Putamen (tissue), 1 donor: Measurements from ENCODE around the gene POU6F2.
"Not testable (repeated sequence)": the region's sequence is repeated elsewhere in the genome, so short reads cannot be mapped to it uniquely, and the experiment has no call there.

Experiments
- DNase-seq: peaks from one replicate; pipeline ENCODE4 v3.0.0-alpha.2; 2016; ENCODE audit warnings: low spot score

The POU6F2 gene

GRCh38 chr7:38992203-38992602, 14.5 kb downstream of the POU6F2 start:
- DNase-seq, result no peak

GRCh38 chr7:39001595-39001994, 23.9 kb downstream of the POU6F2 start:
- DNase-seq, result no peak

GRCh38 chr7:39002755-39003154, 25.0 kb downstream of the POU6F2 start:
- DNase-seq, result no peak

- no peak for DNase-seq
These were observed 27.3 kb downstream of the POU6F2 start for GRCh38 chr7:39005036-39005435.

GRCh38 chr7:39005461-39005860, 27.8 kb downstream of the POU6F2 start:
- DNase-seq, result no peak

- not testable (repeated sequence) for DNase-seq
These were observed 35.6 kb downstream of the POU6F2 start for GRCh38 chr7:39013049-39013939.

GRCh38 chr7:39016609-39017008, 38.9 kb downstream of the POU6F2 start:
- DNase-seq, result no peak

GRCh38 chr7:39017369-39017915, 39.7 kb downstream of the POU6F2 start:
- no peak for DNase-seq

GRCh38 chr7:39022796-39023195, 45.1 kb downstream of the POU6F2 start:
- DNase-seq, result no peak

GRCh38 chr7:39027491-39027890, 49.8 kb downstream of the POU6F2 start:
- DNase-seq, result no peak

GRCh38 chr7:39033885-39034624, 56.3 kb downstream of the POU6F2 start:
- no peak for DNase-seq

- DNase-seq, result no peak
These were observed 57.4 kb downstream of the POU6F2 start for GRCh38 chr7:39035156-39035555.

- no peak for DNase-seq
These were observed 58.2 kb downstream of the POU6F2 start for GRCh38 chr7:39035903-39036302.

GRCh38 chr7:39042670-39043069, 65.0 kb downstream of the POU6F2 start:
- no peak for DNase-seq

GRCh38 chr7:39043531-39043930, 65.8 kb downstream of the POU6F2 start:
- DNase-seq, result no peak

- DNase-seq, result no peak
These were observed 66.8 kb downstream of the POU6F2 start for GRCh38 chr7:39044489-39044888.

- no peak for DNase-seq
These were observed 67.5 kb downstream of the POU6F2 start for GRCh38 chr7:39045231-39045630.

GRCh38 chr7:39051279-39051678, 73.6 kb downstream of the POU6F2 start:
- DNase-seq, result no peak

GRCh38 chr7:39051707-39052106, 74.0 kb downstream of the POU6F2 start:
- no peak for DNase-seq

- no peak for DNase-seq
These were observed 77.0 kb downstream of the POU6F2 start for GRCh38 chr7:39054731-39055130.

- no peak for DNase-seq
These were observed 78.4 kb downstream of the POU6F2 start for GRCh38 chr7:39056153-39056552.

- no peak for DNase-seq
These were observed 85.1 kb downstream of the POU6F2 start for GRCh38 chr7:39062811-39063210.

GRCh38 chr7:39069031-39069430, 91.3 kb downstream of the POU6F2 start:
- DNase-seq, result no peak
